CD4-positive, alpha-beta T cell treated with Interleukin-17A for 1 hour (primary cell): ENCODE results near the gene EVX2.
A peak's percentile ranks its signal among the peaks of the same experiment; 100 is the strongest.

Source experiments
- DNase-seq: peaks from one replicate; pipeline ENCODE4 v3.0.0-alpha.2; 2020

EVX2 gene

DNA sequence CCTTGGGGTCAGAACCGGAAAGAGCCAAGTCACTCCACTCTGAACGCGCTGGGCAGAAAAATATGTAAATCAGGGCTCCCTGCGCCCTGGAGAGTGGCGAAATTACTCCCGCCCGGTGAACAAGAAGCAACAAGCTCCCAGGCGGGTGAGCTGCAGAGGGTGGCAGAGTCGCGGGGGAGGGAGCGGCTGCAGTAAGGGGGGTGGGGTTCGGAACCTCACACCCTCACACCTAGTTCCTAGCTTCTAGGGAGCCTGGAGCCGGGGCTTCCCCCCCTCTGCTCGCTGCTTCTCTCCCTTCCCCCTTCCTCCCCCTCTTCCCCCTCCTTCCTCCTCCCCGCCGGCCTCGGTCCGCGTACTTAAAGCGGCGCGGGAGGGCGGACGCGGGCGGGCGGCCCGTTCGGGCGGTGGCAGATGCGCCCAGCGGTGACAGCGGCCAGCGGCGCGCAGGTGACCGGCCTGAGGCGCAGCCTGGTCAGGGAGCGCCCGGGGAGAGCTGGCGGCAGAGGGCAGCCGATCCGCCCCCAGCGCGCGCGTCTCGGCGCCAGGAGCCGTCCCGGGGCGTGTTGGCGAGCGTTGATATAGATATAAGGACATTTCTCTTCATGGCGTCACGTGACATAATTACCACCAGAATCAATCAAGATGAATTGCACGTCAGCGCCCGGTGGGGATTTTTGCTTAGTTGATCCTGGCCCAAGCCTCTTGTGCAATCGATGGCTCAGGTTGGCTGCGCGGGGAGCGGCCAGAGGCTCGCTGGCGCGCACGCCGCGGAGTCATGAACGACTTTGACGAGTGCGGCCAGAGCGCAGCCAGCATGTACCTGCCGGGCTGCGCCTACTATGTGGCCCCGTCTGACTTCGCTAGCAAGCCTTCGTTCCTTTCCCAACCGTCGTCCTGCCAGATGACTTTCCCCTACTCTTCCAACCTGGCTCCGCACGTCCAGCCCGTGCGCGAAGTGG, 23.1 kb upstream of the EVX2 start, which contains the start of gene HOXD11:
Gene HOXD11 (plus strand): TSS at position 700 of the 959 bp plus-strand sequence. CDS start 76 bp downstream, at position 776.
- no peak for DNase-seq

DNA sequence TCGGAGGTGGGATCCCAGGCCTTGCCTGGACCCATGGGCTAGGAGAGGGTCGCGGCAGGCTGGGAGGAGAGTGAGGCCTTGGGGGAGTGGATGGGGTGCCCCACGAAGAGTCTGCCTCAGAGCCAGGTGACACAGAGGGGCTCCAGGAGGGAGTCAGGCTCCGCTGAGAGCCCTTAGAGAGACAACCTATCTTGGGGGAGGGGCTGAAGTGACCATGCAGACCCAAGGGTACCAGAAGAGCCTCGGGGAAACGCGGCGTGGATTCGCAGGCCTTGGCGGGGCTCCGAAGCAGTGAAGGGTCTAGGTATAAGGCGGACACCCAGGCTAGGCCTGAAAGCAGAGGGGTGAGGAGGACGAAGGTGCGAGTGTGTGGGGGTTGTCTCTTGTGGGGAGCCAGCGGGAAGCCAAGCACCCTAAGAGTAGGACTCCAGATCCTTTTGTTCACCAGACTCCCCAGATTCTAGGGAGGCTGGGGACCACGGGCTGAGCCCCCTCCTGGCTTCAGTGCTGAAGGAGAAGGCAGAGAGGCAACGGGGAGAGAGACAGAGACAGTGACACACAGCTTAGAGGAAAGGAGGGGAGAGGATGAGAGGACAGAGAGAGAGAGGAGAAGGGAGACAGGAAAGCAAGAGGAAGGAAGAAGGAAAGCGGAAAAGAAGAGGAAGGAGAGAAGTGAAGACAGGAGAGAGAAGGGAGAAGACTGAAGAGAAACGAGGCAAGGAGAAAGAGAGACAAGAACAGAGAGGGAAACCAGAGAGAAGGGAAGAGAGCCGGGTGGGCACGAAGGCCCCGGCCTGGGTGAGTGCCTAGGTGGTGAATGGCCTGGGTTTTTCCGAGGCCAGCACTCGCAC, 22.2 kb upstream of the EVX2 start:
- no peak for DNase-seq

DNA sequence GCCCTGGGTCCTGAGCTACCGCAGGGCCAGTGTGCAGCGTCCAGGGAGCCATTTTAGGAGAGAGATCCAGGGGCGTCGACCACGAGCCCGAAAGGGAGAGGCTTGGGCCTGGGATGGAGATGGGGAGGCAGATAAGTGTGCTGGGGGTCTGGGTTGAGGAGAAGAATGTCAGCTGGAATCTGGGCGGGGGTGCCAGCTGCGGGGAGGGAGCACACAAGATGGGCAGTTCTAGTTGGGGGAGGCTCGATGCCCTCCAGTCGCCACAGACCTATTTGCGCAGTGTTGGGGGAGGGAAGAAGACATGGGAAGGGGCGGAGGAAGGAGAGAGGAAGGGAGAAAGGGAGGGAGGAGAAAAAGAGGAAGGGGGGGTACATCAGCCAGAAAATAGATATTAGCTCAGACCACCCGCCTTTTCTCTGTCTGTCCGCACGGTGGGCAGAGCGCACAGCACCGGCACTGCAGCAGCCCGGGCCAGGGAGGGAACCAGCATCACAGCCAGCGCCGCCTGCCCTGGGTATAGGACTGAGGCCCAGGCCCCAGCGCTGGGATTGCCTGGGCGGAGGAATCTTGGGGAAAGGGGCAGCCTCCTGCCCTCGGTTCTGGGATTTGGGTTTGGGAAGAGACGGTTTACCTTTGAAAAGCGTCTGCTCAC, 21.4 kb upstream of the EVX2 start:
- no peak for DNase-seq

DNA sequence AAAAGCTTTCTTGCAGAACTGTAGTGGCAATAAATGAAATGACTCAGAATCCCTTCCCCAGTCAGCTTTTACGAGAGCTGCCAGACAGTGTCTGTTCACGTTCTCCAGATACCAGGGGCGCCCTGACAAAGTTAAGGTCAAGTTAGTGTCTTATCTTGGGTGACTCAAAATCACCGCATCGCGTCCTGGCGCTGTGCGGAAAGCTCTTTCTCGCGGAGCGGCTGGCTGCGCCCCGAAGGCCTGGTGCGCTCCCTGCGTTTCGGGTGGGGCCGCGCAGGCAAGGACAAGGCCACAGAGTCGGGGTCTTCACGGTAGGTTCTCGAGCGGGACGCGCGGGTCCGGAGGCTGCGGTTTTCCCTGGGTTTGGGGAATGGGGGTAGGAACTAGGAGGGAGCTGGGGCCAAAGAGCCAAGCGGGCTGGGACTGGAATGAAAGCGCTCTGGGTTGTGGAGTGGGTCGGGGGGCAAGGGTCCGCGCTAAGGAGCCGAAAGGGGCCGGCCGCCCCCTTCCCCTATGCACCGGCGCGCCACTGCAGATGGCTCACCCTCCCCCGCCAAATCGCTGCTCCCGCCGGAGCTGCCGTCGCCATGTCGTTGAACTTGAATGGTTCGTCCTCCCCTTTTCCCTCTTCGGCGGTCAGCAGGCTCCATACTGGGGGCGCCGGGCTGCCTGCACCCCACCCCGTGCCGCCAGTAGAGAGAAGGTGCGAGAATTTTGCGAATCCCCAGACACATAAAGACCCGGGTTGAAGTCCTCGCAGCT, 20.7 kb upstream of the EVX2 start:
- no peak for DNase-seq

DNA sequence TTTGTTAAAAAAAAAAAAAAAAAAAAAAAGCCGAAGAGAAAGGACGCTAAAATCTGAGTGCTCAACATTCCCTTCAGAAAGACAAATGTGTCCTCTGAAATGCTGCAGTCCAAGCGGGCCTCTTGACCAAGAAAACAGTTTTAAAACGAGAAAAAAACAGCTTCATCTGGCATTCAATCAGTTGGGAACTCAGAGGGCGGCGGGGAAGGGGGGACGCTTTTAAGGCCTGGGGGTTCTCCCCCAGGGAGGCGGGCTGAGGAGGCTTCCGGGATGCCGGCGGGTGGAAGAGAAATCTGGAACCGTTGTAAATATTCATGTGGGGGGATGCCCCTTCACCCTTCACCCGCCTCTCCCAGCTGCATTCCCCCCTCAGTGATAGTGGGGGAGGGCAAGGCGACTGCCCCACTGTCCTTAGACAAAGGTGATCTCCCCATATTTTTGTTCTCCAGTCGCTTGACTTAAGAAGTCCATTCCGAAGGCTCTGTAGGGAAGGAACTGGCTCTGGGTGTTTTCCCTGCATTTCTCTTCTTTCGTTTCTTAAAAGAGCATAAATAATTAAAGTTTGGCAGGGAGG, 20.1 kb upstream of the EVX2 start:
- DNase-seq, result no peak

DNA sequence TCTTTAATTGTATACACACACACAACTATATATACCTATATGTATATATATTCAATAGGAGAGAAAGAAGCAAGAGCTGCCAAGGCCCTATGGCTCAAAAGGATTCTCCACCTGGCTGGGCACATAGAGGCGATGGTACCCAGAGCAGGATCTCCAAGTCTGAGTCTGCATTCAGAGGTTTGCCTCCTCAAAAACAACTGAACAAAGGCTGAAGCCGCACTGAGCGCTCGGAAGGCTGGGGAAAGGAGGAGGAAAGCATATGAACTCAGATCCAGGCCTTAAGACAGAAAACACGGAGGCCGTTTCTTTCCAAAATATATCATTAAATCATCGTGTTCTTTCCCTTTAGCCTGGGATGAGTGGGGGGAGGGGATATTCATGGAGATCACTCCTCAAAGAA, 19.4 kb upstream of the EVX2 start:
- no peak for DNase-seq

DNA sequence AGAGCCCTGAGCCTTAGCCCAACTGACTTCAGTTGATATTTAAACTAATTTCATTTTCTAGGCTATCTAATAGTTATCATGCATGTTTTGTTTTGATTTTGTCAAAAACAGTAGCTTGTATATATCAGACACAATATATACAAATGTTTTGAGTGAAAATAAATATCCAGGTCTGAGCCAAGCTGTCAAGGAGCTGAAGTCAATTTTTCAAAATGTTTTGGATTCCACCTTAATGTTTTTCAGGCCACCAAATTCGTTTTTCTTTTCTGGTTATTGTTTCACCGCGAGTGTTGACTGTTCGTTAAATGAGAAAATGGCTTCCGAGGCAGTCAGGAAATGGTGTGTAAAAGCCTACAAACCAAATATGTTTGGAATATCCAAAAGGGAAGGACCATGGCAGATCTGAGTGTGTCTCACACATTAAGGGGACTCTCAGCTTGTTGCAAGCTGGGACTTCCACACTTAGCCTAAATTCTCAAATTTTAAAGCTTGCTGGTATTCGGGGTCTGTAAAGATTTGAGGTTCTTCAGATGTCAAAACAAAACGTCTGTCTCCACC, 18.6 kb upstream of the EVX2 start:
- DNase-seq, result no peak

DNA sequence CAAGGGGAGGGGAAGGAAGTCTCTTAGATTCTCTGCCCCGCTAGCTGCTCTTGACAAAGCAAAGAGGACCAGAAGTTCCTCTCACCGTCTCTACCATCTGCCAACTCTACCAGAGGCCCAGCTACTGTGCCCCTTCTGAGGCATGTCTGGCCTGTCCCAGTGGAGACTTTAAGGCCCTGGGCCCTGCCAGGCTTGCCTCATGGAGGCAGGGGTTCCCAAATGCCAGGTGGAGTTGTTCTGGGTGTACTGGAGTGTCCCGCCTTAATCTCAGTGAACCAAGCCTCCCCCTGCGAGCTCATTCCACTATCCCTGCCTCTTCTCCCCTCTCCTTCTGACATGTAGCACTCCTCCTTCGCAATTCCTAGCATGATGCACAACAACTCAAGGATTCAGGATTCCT, 18.1 kb upstream of the EVX2 start:
- no peak for DNase-seq

DNA sequence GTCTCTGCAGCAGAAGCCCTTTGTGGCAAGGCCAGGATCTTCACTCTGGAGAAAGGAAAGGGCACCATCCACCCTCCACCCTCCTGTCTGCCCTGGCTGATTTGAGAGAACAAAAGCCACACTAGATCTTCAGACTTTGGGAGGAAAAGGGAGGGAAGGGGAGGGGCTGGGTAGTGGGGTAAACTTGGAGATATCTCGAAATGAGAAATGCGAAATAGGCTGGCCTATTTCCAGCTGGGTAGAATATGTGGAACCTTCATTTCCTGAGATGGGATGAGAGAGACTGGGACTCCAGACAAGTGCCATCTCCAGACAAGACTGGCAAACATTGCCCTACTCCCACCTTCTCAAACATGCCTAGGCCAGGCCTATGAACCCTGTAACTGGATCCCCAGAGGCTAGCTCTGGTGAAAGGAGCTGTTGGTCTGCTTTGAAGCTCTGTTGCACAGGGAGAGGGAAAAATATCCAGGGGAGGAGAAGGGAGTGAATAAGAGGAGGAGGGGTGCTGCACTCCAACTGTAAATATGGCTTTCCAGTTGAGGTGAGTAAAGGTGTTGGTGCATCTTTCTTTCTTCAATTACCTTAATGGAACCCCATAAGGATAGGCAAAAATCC, 17.6 kb upstream of the EVX2 start:
- DNase-seq, result no peak

DNA sequence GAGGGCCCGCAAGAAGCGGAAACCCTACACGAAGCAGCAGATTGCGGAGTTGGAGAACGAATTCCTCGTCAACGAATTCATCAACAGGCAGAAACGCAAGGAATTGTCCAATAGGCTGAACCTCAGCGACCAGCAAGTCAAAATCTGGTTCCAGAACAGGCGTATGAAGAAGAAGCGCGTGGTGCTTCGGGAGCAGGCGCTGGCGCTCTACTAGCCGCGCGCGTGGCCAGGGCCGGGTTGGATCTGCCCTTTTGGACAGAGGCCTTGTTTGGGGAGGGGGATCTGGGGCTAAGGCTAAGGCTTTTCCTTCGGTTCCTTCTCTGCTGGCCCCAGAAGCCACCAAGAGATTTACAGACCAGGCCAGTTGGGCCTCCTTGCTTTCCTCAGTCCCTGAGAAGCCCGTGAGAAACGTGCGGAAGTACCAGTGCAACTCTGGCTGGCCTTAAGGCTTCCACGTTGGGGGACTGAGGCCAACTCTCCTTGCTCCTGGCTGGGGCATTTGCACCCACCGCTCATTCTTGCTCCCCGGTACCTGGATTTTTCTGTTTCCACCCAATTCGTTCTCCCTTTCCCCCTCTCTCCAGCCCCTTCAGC, 16.9 kb upstream of the EVX2 start:
- no peak for DNase-seq

DNA sequence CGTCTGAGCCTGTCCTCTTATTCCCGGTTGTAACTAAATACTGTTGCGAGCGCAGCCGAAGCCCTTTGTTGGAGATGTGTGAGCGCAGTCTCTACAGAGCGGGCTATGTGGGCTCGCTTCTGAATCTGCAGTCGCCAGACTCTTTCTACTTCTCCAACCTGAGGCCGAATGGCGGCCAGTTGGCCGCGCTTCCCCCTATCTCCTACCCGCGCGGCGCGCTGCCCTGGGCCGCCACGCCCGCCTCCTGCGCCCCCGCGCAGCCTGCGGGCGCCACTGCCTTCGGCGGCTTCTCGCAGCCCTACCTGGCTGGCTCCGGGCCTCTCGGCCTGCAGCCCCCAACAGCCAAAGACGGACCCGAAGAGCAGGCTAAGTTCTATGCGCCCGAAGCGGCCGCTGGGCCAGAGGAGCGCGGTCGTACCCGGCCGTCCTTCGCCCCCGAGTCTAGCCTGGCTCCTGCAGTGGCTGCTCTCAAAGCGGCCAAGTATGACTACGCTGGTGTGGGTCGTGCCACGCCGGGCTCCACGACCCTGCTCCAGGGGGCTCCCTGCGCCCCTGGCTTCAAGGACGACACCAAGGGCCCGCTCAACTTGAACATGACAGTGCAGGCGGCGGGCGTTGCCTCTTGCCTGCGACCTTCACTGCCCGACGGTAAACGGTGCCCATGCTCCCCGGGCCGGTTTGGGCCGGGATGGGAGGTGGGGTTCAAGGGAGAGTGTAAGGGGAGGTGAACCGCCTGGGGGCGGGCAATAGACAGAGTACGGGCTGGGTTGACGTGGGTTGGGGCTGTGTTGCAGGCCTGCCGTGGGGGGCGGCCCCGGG, 16.2 kb upstream of the EVX2 start, which contains the start of gene HOXD12:
Gene HOXD12 (plus strand): TSS at position 68 of the 819 bp plus-strand sequence. CDS start 7 bp downstream, at position 75.
- DNase-seq, result no peak

DNA sequence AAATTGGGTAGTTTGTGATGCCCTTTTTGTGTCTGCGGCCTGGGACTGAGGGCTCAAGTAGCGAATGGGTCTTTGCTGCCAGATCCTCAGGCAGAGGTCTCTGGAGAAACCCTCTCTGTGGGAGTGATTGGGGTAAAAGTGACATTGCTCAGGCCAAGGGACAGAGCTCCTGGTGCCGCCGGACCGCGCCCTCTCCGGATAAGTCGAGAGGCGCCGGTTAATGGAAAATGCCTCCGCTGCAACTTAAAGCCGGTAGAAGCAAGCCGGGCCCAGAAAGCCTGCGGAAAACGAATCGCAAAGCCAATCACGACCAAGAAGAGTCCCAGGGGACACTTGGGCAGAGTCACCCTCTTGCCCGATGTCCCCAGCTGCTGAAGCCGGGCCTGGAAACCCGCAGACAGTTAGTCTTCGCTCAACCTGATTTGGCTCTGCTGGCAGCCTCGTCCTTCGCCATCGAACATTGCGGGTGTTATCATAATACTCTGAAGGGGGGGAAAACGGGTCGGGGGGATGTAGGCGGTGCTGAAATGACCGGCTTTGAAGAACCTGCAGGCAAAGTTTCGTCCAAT, 15.5 kb upstream of the EVX2 start:
- no peak for DNase-seq

DNA sequence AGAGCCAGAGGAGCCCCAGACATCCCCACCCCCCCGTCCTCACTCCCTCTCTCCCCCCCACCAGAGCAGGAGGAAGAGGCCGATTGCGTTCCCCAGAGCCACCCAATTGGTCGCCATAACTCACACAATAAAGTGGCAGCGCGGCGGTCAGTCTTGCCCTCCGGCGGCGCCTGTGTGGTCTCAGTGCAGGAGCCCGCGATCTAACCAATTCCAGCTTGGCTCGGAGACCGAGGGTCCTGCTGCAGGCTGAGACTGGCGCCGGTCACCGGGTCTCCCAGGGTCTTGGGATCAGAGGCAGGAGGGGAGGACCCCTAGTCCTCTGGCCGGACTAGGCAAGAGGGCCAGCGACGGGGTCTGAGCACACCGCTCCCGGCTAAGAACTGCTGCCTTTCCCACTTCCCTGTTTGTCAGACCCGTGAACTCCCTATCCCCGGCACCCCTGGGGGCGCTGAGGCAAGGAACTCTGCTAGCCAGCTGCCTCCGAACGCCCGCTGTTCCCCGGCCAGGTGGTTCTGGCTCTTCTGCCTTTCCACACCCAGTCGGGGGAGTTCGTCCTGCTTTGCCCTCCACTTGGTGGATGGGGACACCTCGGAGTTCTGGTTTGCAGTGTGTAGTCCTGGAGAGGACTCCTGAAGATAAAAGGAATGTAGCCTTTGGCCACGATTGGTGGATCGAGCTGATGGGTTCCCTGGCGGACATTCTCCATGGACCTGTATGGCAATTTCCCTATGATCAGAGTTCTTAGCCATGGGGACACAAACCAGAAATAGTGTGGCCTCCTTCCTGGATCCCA, 14.8 kb upstream of the EVX2 start:
- no peak for DNase-seq

DNA sequence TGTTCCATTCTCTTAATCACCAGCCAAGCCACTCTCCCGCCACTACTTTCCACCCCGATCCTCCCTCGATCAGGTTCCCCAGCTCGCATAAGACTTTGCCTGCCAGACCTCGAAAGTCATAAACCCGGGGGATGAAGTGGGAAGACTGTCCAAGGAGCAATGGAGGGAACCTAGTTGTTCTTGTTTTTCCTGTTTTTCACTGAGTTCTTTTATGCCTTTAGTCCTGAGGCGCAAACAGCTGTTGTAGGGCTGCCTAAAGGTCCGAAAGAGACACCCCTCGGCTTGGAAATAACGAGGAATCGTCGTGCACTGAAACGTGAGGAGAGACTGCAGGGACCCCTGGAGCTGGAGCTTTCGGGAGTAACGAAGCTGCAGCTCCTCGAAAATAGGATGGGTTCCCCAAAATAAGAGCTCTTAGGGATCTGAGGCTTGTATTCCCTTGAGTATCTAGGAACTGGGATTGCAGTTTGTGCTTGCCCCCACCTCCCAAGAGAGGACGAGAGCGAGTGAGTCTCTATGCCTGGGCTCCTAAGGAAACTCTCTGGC, 14.1 kb upstream of the EVX2 start:
- no peak for DNase-seq

DNA sequence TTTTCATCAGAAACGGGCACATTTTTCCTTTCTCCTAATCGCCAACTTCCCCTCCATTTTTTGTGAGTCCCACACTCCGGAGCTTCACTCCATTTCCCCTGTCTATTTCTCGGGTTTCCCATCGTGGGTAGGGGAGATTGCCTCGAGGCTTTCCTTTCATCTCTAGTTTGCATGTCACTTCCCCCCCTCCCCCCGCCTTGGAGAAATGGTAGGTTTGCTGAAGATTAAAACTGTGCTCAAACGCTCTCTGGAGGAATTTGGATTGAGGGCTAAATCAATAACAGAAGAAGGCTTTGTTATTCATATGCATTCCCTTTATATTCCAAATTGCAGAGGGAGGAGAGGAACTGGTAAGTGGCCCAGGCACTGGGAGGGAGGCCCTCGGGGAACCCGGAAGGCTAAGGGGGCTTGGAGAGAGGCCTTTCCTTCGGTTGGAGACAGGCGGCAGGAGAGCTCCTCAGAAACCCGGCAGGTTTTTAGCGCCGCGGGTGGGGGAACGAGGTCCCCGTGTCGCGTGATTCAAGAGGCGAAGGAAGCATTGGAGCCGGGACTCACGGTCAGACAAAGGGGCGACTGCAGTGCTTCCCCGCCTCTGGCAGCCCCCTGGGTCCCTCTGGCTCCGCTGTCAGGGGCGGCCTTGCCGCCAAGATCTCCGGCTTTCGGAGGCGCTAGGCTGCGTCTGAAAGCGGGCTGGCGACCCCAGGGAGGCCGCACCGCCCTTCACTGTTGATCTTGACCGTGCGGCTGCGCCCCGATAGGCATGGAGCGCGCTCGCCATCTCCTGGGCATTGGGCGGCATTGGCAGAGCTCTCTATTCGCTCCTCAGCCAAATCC, 13.4 kb upstream of the EVX2 start:
- peak; percentile 62 for DNase-seq

DNA sequence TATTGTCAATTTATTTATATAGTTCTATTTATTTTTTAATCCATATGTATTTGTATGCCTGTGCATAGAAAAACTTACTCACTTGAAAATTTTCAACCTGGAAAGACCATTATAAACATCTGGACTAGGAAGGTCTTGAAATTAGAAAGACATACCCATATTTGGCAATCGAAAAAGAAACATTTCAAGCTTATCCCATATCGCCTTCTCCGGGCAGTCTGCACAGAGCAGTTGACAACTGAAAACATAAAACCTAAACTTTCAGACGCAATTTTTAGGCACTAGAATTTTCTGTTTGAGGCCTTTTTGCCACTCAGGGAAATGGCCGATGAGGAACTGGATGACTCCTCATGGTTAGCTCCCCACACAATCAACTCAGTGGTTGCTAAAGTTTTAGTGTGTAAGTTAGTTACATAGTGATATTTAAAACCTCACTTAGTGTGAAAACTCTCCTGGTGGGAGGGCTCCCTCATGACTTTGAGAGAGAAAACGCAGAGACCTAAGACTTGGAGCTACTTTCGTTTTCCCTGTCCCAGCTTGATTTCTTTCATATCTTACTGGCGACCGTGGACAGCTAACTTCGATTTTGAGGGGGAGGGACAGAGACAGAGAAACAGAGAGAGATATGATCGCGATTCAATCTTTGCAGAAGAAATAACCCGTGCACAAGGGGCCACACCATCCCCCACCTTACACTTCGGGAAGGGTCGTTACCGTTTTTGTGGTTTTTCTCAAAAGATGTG, 12.7 kb upstream of the EVX2 start:
- DNase-seq, result no peak

DNA sequence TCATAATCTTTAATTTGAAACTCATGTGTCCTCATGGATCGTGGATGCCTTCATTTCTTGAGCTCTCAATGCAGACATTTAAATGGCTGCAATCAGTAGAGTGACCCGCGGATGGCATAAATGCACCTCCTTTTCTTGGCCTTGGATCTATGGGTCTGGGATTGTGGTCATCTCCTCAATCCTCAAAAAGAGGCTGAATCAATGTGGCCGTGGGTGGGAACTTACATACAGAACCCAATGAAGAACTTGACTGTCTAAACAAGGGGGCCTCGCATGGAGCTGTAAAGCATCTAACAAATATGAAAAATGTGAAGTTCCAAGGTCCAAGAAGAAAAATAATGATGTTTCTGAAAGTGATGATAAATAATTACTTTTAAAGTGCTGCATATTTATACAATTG, 11.7 kb upstream of the EVX2 start:
- no peak for DNase-seq
